Neural progenitor cell (in vitro differentiated cells): ENCODE results near the gene ATL3. TPM values are rescaled to one million over a fixed set of nuclear protein-coding genes. Genes with fewer than 3 reads are reported as not detected.

ENCODE experiments used
- DNase-seq: peaks from one replicate; pipeline ENCODE4 v3.0.0-alpha.2; 2016; ENCODE audit warnings: low spot score
- H2AFZ ChIP-seq: fragments of 200-600 bp; sonication (generic); replicated peaks from 2 replicates; pipeline ENCODE4 v1.6.1; 2016; ENCODE audit warnings: antibody characterized with exemption
- H3F3A ChIP-seq: fragments of 200-600 bp; sonication (generic); 2 replicates; pipeline ENCODE4 v1.6.1; 2016; ENCODE audit warnings: antibody characterized with exemption, low read depth
- H3K27ac ChIP-seq: fragments of 200-600 bp; sonication (generic); 2 replicates; pipeline ENCODE4 v1.5.1; 2016; ENCODE audit warnings: mild to moderate bottlenecking
- H3K27me3 ChIP-seq: fragments of 200-600 bp; sonication (generic); 2 replicates; pipeline ENCODE4 v1.6.1; 2016; ENCODE audit warnings: mild to moderate bottlenecking, moderate library complexity
- H3K36me3 ChIP-seq: fragments of 200-600 bp; sonication (generic); 2 replicates; pipeline ENCODE4 v1.5.1; 2016
- H3K4me1 ChIP-seq: fragments of 200-600 bp; sonication (generic); 2 replicates; pipeline ENCODE4 v1.6.1; 2016; ENCODE audit warnings: mixed run types
- H3K4me2 ChIP-seq: fragments of 200-600 bp; sonication (generic); 2 replicates; pipeline ENCODE4 v1.6.1; 2016
- H3K4me3 ChIP-seq: fragments of 200-600 bp; sonication (generic); 2 replicates; pipeline ENCODE4 v1.5.1; 2016
- H3K79me2 ChIP-seq: fragments of 200-600 bp; sonication (generic); 2 replicates; pipeline ENCODE4 v1.6.1; 2016; ENCODE audit warnings: low read depth
- H3K9ac ChIP-seq: fragments of 200-600 bp; sonication (generic); 2 replicates; pipeline ENCODE4 v1.6.1; 2016
- H3K9me3 ChIP-seq: fragments of 200-600 bp; sonication (generic); 2 replicates; pipeline ENCODE4 v1.5.1; 2016; ENCODE audit warnings: low read depth
- H4K20me1 ChIP-seq: fragments of 200-600 bp; sonication (generic); 2 replicates; pipeline ENCODE4 v1.6.1; 2016; ENCODE audit warnings: low read depth
- H3K27ac Mint-ChIP-seq: 3 replicates; pipeline ENCODE4 v1.8.0; 2021; ENCODE audit warnings: mixed read lengths
- H3K27me3 Mint-ChIP-seq: 2 replicates; pipeline ENCODE4 v1.8.0; 2022; ENCODE audit warnings: low read depth, mild to moderate bottlenecking, inconsistent platforms, moderate library complexity, mixed read lengths; ENCODE audit not compliant: insufficient read depth
- H3K36me3 Mint-ChIP-seq: 3 replicates; pipeline ENCODE4 v1.8.0; 2021; ENCODE audit warnings: mixed read lengths
- H3K4me1 Mint-ChIP-seq: 3 replicates; pipeline ENCODE4 v1.8.0; 2021; ENCODE audit warnings: mixed read lengths
- H3K4me3 Mint-ChIP-seq: 3 replicates; pipeline ENCODE4 v1.8.0; 2021; ENCODE audit warnings: mild to moderate bottlenecking, moderate library complexity, mixed read lengths
- H3K9me3 Mint-ChIP-seq: 3 replicates; pipeline ENCODE4 v1.8.0; 2020; ENCODE audit warnings: mixed read lengths
- CTCF ChIP-seq: fragments of 200-600 bp; sonication (generic); IDR thresholded peaks from 2 replicates; pipeline ENCODE4 v1.5.1; 2017; ENCODE audit warnings: antibody characterized with exemption, mild to moderate bottlenecking
- EZH2 ChIP-seq: fragments of 200-600 bp; sonication (generic); IDR thresholded peaks from 2 replicates; pipeline ENCODE4 v1.6.1; 2017; ENCODE audit warnings: antibody characterized with exemption, mild to moderate bottlenecking, moderate library complexity
- EZH2phosphoT487 ChIP-seq: fragments of 200-600 bp; sonication (generic); IDR thresholded peaks from 2 replicates; pipeline ENCODE4 v1.6.1; 2017; ENCODE audit warnings: antibody characterized with exemption
- total RNA-seq: library from RNA; depleted of rRNA; stranded (reverse); fragments of >200 nt; gene quantifications from 2 replicates; pipeline ENCODE4 v1.2.3, GENCODE V29; 2015; ENCODE audit warnings: low replicate concordance

Gene ATL3
- total RNA-seq, 1 donor from 2014 or later, result 19.5 TPM

- Histone ChIP-seq H3K79me2 (no peaks in the 10 kb centered on the region), H2AFZ (no peak overlapping the region), H3K4me3 (no peak overlapping the region), H3K4me1 (peaks cover 5% of the 10 kb centered on the region), H3K9ac (no peak overlapping the region), H3K27me3 (no peaks in the 10 kb centered on the region), H3K27ac (no peak overlapping the region), H3K4me2 (no peak overlapping the region), H3F3A (no peaks in the 10 kb centered on the region), H3K9me3 (no peaks in the 10 kb centered on the region), H3K36me3 (no peaks in the 10 kb centered on the region), H4K20me1 (no peaks in the 10 kb centered on the region)
- no peak overlapping the region for H3K4me3 Mint-ChIP-seq
- DNase-seq, result no peak
- H3K36me3 Mint-ChIP-seq, result no peaks in the 10 kb centered on the region
- H3K27ac Mint-ChIP-seq, result no peak overlapping the region
- TF ChIP-seq EZH2, result no peak
- H3K27me3 Mint-ChIP-seq, result peaks cover 2% of the 10 kb centered on the region
- peaks cover 12% of the 10 kb centered on the region for H3K4me1 Mint-ChIP-seq
- peaks cover 3% of the 10 kb centered on the region for H3K9me3 Mint-ChIP-seq
Measured at GRCh38 chr11:63598556-63598955, 72.6 kb downstream of the ATL3 start.

- Mint-ChIP-seq H3K27me3 (peaks cover 2% of the 10 kb centered on the region), H3K4me3 (no peak overlapping the region)
Measured at GRCh38 chr11:63595296-63595695, 75.9 kb downstream of the ATL3 start.

GRCh38 chr11:63592975-63593395 is 78.2 kb downstream of the ATL3 start:
- Histone ChIP-seq H3K36me3 (no peaks in the 10 kb centered on the region), H3K4me3 (no peak overlapping the region), H3K9me3 (no peaks in the 10 kb centered on the region), H3K4me2 (no peak overlapping the region), H3F3A (no peaks in the 10 kb centered on the region), H3K79me2 (no peaks in the 10 kb centered on the region), H3K4me1 (no peaks in the 10 kb centered on the region), H3K9ac (no peak overlapping the region), H4K20me1 (no peaks in the 10 kb centered on the region), H3K27ac (no peak overlapping the region), H3K27me3 (no peaks in the 10 kb centered on the region), H2AFZ (no peak overlapping the region)
- no peak overlapping the region for H3K4me3 Mint-ChIP-seq
- TF ChIP-seq EZH2phosphoT487 (no peak), EZH2 (no peak), CTCF (peak; percentile 50)
- H3K36me3 Mint-ChIP-seq, result no peaks in the 10 kb centered on the region
- H3K9me3 Mint-ChIP-seq, result peaks cover 3% of the 10 kb centered on the region
- peaks cover 2% of the 10 kb centered on the region for H3K27me3 Mint-ChIP-seq
- no peaks in the 10 kb centered on the region for H3K4me1 Mint-ChIP-seq
- DNase-seq, result peak; percentile 24
- H3K27ac Mint-ChIP-seq, result no peak overlapping the region

More at GRCh38 chr11:63595296-63595695, 75.9 kb downstream of the ATL3 start:
- Histone ChIP-seq H3K27me3 (no peaks in the 10 kb centered on the region), H4K20me1 (no peaks in the 10 kb centered on the region), H3K79me2 (no peaks in the 10 kb centered on the region), H3K36me3 (no peaks in the 10 kb centered on the region), H3F3A (no peaks in the 10 kb centered on the region), H3K9me3 (no peaks in the 10 kb centered on the region), H3K4me3 (no peak overlapping the region), H3K4me2 (no peak overlapping the region), H3K9ac (no peak overlapping the region), H3K27ac (no peak overlapping the region), H3K4me1 (no peaks in the 10 kb centered on the region), H2AFZ (no peak overlapping the region)
- TF ChIP-seq EZH2, result no peak
- TF ChIP-seq CTCF, result no peak
- no peak for TF ChIP-seq EZH2phosphoT487
- H3K4me1 Mint-ChIP-seq, result no peaks in the 10 kb centered on the region
- no peaks in the 10 kb centered on the region for H3K36me3 Mint-ChIP-seq
- H3K27ac Mint-ChIP-seq, result no peak overlapping the region
- H3K9me3 Mint-ChIP-seq, result peaks cover 3% of the 10 kb centered on the region
- DNase-seq, result no peak

- H3K27ac Mint-ChIP-seq, result no peak overlapping the region
- H3K36me3 Mint-ChIP-seq, result no peaks in the 10 kb centered on the region
- no peaks in the 10 kb centered on the region for H3F3A ChIP-seq
- no peak overlapping the region for H3K4me3 ChIP-seq
- H3K4me1 Mint-ChIP-seq, result no peaks in the 10 kb centered on the region
- no peaks in the 10 kb centered on the region for H3K9me3 Mint-ChIP-seq
- H3K4me3 Mint-ChIP-seq, result no peak overlapping the region
- no peaks in the 10 kb centered on the region for H3K27me3 ChIP-seq
- H3K27ac ChIP-seq, result no peak overlapping the region
- no peaks in the 10 kb centered on the region for H3K79me2 ChIP-seq
- H2AFZ ChIP-seq, result no peak overlapping the region
- H3K9ac ChIP-seq, result no peak overlapping the region
- TF ChIP-seq CTCF (no peak), EZH2phosphoT487 (no peak), EZH2 (no peak)
- peaks cover 2% of the 10 kb centered on the region for H3K27me3 Mint-ChIP-seq
- H3K4me1 ChIP-seq, result no peaks in the 10 kb centered on the region
- no peaks in the 10 kb centered on the region for H4K20me1 ChIP-seq
- H3K9me3 ChIP-seq, result no peaks in the 10 kb centered on the region
- no peaks in the 10 kb centered on the region for H3K36me3 ChIP-seq
- DNase-seq, result no peak
- no peak overlapping the region for H3K4me2 ChIP-seq
Measured at GRCh38 chr11:63590024-63590788, 81.0 kb downstream of the ATL3 start.
